A549 (cell line): Measurements from ENCODE around the gene FERMT3. TPM values are rescaled to one million over a fixed set of nuclear protein-coding genes. Genes with fewer than 3 reads are reported as not detected.
A peak's percentile ranks its signal among the peaks of the same experiment; 100 is the strongest.

Source experiments
- ATAC-seq, 2 experiments: fragments of 200-7000 bp in 1 of 2; fragments of >200 bp in 1 of 2; cut with Nextera tagmentation in 1 of 2; cut with Tn5 transposase in 1 of 2; 3 replicates each; pipeline versions ENCODE4 v1.8.0 to v1.9.1; 2018 to 2020; ENCODE audit warnings: mild to moderate bottlenecking in 1 of 2, moderate library complexity in 1 of 2
- CTCF ChIA-PET: fragments of 300-600 bp; sonication (Branson Sonifier 250); formaldehyde crosslinking; extraction: SDS; loops from one replicate; lab custom pipeline; 2021; ENCODE audit warnings: antibody characterized with exemption, inconsistent platforms; lab: Yijun Ruan, JAX
- POLR2A ChIA-PET: fragments of 350-600 bp; formaldehyde crosslinking; extraction: SDS; loops from one replicate; lab custom pipeline; 2021; ENCODE audit warnings: antibody characterized with exemption, inconsistent platforms; lab: Yijun Ruan, JAX
- DNase-seq, 2 experiments: peaks; one replicate each; pipeline versions ENCODE4 v3.0.0 to v3.0.0-alpha.2; 2011 to 2016; ENCODE audit warnings: low read depth in 1 of 2, low spot score in 1 of 2
- FAIRE-seq: peaks from 2 replicates; lab custom pipeline; 2011; peaks lifted over from hg19 to GRCh38; lab: Jason Lieb, UNC
- H3K27ac ChIP-seq, 2 experiments: fragments of >200 bp; sonication (Bioruptor Twin); formaldehyde crosslinking; 3 replicates each; pipeline ENCODE4 v1.5.1; 2016 to 2017
- H3K4me1 ChIP-seq: fragments of >200 bp; sonication (Bioruptor Twin); formaldehyde crosslinking; 3 replicates; pipeline ENCODE4 v1.6.1; 2016
- H3K4me2 ChIP-seq: fragments of >200 bp; sonication (Bioruptor Twin); formaldehyde crosslinking; 3 replicates; pipeline ENCODE4 v1.6.1; 2016
- H3K4me3 ChIP-seq: fragments of >200 bp; sonication (Bioruptor Twin); formaldehyde crosslinking; 3 replicates; pipeline ENCODE4 v1.5.1; 2016
- H3K9me3 ChIP-seq: fragments of >200 bp; sonication (Bioruptor Twin); formaldehyde crosslinking; 3 replicates; pipeline ENCODE4 v1.6.1; 2016
- BHLHE40 ChIP-seq: IDR thresholded peaks from 2 replicates; pipeline ENCODE4 v1.6.1; 2012; ENCODE audit warnings: low read depth, low read length, inconsistent platforms
- CBX2 ChIP-seq: fragments of 200-600 bp; sonication (generic); IDR thresholded peaks from 2 replicates; pipeline ENCODE4 v1.6.1; 2016; ENCODE audit warnings: low read depth, mild to moderate bottlenecking, borderline replicate concordance
- CBX8 ChIP-seq: fragments of 200-600 bp; sonication (generic); IDR thresholded peaks from 2 replicates; pipeline ENCODE4 v1.6.1; 2016
- CEBPB ChIP-seq, 2 experiments: fragments of >200 bp in 1 of 2; sonication (Bioruptor Twin) in 1 of 2; formaldehyde crosslinking in 1 of 2; IDR thresholded peaks; 2 replicates each; pipeline ENCODE4 v1.6.1; 2012 to 2016
- CHD2 ChIP-seq: fragments of 150-350 bp; IDR thresholded peaks from 2 replicates; pipeline ENCODE4 v1.6.1; 2014; ENCODE audit warnings: low read length; ENCODE audit not compliant: partially characterized antibody
- CHD4 ChIP-seq: fragments of 200-600 bp; sonication (generic); IDR thresholded peaks from 2 replicates; pipeline ENCODE4 v1.6.1; 2016; ENCODE audit warnings: antibody characterized with exemption, mild to moderate bottlenecking, borderline replicate concordance
- EHF ChIP-seq: fragments of 250-450 bp; sonication (Bioruptor Pico); IDR thresholded peaks from 2 replicates; pipeline ENCODE4 v1.5.0; 2020; ENCODE audit warnings: mild to moderate bottlenecking
- EP300 ChIP-seq, 2 experiments: fragments of >200 bp; sonication (Bioruptor Twin); formaldehyde crosslinking; IDR thresholded peaks; 2 replicates in 1 of 2; 3 replicates in 1 of 2; pipeline ENCODE4 v1.6.1; 2016 to 2017
- FOXS1 ChIP-seq: fragments of 250-450 bp; sonication (Bioruptor Pico); IDR thresholded peaks from 2 replicates; pipeline ENCODE4 v1.5.0; 2020; ENCODE audit warnings: mild to moderate bottlenecking, moderate library complexity
- HOXB13 ChIP-seq: fragments of 250-450 bp; sonication (Bioruptor Pico); IDR thresholded peaks from 2 replicates; pipeline ENCODE4 v1.5.0; 2020; ENCODE audit warnings: low read depth, mild to moderate bottlenecking, moderate library complexity
- HOXB5 ChIP-seq: fragments of 250-450 bp; sonication (Bioruptor Pico); IDR thresholded peaks from 2 replicates; pipeline ENCODE4 v1.5.0; 2020; ENCODE audit warnings: mild to moderate bottlenecking, moderate library complexity
- JUNB ChIP-seq: fragments of >200 bp; sonication (Bioruptor Twin); formaldehyde crosslinking; IDR thresholded peaks from 2 replicates; pipeline ENCODE4 v1.6.1; 2016
- KDM1A ChIP-seq: fragments of 200-600 bp; sonication (generic); IDR thresholded peaks from 2 replicates; pipeline ENCODE4 v1.6.1; 2016; ENCODE audit warnings: low read depth, mild to moderate bottlenecking
- KDM5A ChIP-seq: fragments of 200-600 bp; sonication (generic); IDR thresholded peaks from 2 replicates; pipeline ENCODE4 v1.6.1; 2016; ENCODE audit warnings: antibody characterized with exemption, mild to moderate bottlenecking
- MAZ ChIP-seq: fragments of 150-350 bp; IDR thresholded peaks from 2 replicates; pipeline ENCODE4 v1.6.1; 2014; ENCODE audit warnings: antibody characterized with exemption, low read depth, low read length, borderline replicate concordance
- MYC ChIP-seq: IDR thresholded peaks from 2 replicates; pipeline ENCODE4 v1.6.1; 2012; ENCODE audit warnings: mild to moderate bottlenecking, inconsistent platforms, low read length, improper control_type of control experiment, borderline replicate concordance
- NFE2L2 ChIP-seq: fragments of 150-350 bp; conservative IDR thresholded peaks from 2 replicates; pipeline ENCODE4 v1.6.1; 2014; ENCODE audit warnings: low read length
- NPAS2 ChIP-seq: fragments of 250-450 bp; sonication (Bioruptor Pico); IDR thresholded peaks from 2 replicates; pipeline ENCODE4 v1.8.0; 2022; ENCODE audit warnings: mild to moderate bottlenecking, moderate library complexity, borderline replicate concordance
- NR3C1 ChIP-seq: fragments of >200 bp; sonication (Bioruptor Twin); formaldehyde crosslinking; IDR thresholded peaks from 3 replicates; pipeline ENCODE4 v1.6.1; 2017
- POLR2A ChIP-seq: IDR thresholded peaks from 2 replicates; pipeline ENCODE4 v1.6.1; 2012; ENCODE audit warnings: mild to moderate bottlenecking, low read length
- RARB ChIP-seq: fragments of 250-450 bp; sonication (Bioruptor Pico); IDR thresholded peaks from 2 replicates; pipeline ENCODE4 v1.8.0; 2021; ENCODE audit warnings: mild to moderate bottlenecking, moderate library complexity
- RCOR1 ChIP-seq: fragments of 150-350 bp; IDR thresholded peaks from 2 replicates; pipeline ENCODE4 v1.6.1; 2014; ENCODE audit warnings: antibody characterized with exemption, low read length, low read depth
- RNF2 ChIP-seq: fragments of 200-600 bp; sonication (generic); IDR thresholded peaks from 2 replicates; pipeline ENCODE4 v1.6.1; 2016; ENCODE audit warnings: low read depth, mild to moderate bottlenecking, antibody characterized with exemption, moderate library complexity, borderline replicate concordance
- SREBF2 ChIP-seq: fragments of 450-650 bp; IDR thresholded peaks from 2 replicates; pipeline ENCODE4 v1.6.1; 2014; ENCODE audit warnings: mild to moderate bottlenecking, moderate library complexity
- TFCP2L1 ChIP-seq: fragments of 250-450 bp; sonication (Bioruptor Pico); IDR thresholded peaks from 2 replicates; pipeline ENCODE4 v1.5.0; 2021; ENCODE audit warnings: mild to moderate bottlenecking
- TP53 ChIP-seq: fragments of 250-450 bp; sonication (Bioruptor Pico); IDR thresholded peaks from 2 replicates; pipeline ENCODE4 v1.5.0; 2021; ENCODE audit warnings: mild to moderate bottlenecking, moderate library complexity
- ZC3H11A ChIP-seq: fragments of 450-650 bp; IDR thresholded peaks from 2 replicates; pipeline ENCODE4 v1.6.1; 2014; ENCODE audit warnings: antibody characterized with exemption, mild to moderate bottlenecking
- ZSCAN20 ChIP-seq: fragments of 250-450 bp; sonication (Bioruptor Pico); IDR thresholded peaks from 2 replicates; pipeline ENCODE4 v1.8.0; 2022; ENCODE audit warnings: mild to moderate bottlenecking, moderate library complexity
- WGBS: methylation state at CpG from one replicate; pipeline ENCODE4 v1.1.6; 2017; ENCODE audit errors: missing lambda C conversion rate; 5-methylcytosine and 5-hydroxymethylcytosine counted together
- polyA plus RNA-seq, 4 experiments: library from polyadenylated mRNA; depleted of rRNA in 3 of 4; stranded (reverse); fragments of >200 nt; fragmentation: RNase III in 1 of 4; extraction: RNeasy Plus Mini Kit Qiagen cat#74134 plus additional on column Dnase treatment in 1 of 4; gene quantifications; 2 replicates in 3 of 4; 3 replicates in 1 of 4; pipeline ENCODE4 v1.2.3, GENCODE V29; 2011 to 2017
- TF ChIP-seq, protein P1 (sequence below): fragments of 450-650 bp; IDR thresholded peaks from 2 replicates; pipeline ENCODE4 v1.6.1; 2014; ENCODE audit warnings: antibody characterized with exemption
- TF ChIP-seq, protein P2 (sequence below): fragments of >200 bp; sonication (Bioruptor Twin); formaldehyde crosslinking; IDR thresholded peaks from 2 replicates; pipeline ENCODE4 v1.6.1; 2016
- TF ChIP-seq, protein P3 (sequence below): fragments of >200 bp; sonication (Bioruptor Twin); formaldehyde crosslinking; IDR thresholded peaks from 3 replicates; pipeline ENCODE4 v1.6.1; 2016
- TF ChIP-seq, protein P4 (sequence below): IDR thresholded peaks from 2 replicates; pipeline ENCODE4 v1.6.1; 2012; ENCODE audit warnings: low read depth, borderline replicate concordance
- TF ChIP-seq, protein P5 (sequence below): fragments of 250-450 bp; sonication (Bioruptor Pico); IDR thresholded peaks from 2 replicates; pipeline ENCODE4 v1.5.0; 2020; ENCODE audit warnings: low read depth, mild to moderate bottlenecking, moderate library complexity

Gene FERMT3
- polyA plus RNA-seq, 2 of the 4 experiments (the other 2 are of a cell fraction) = 0.56 to 2.1 TPM

DNA sequence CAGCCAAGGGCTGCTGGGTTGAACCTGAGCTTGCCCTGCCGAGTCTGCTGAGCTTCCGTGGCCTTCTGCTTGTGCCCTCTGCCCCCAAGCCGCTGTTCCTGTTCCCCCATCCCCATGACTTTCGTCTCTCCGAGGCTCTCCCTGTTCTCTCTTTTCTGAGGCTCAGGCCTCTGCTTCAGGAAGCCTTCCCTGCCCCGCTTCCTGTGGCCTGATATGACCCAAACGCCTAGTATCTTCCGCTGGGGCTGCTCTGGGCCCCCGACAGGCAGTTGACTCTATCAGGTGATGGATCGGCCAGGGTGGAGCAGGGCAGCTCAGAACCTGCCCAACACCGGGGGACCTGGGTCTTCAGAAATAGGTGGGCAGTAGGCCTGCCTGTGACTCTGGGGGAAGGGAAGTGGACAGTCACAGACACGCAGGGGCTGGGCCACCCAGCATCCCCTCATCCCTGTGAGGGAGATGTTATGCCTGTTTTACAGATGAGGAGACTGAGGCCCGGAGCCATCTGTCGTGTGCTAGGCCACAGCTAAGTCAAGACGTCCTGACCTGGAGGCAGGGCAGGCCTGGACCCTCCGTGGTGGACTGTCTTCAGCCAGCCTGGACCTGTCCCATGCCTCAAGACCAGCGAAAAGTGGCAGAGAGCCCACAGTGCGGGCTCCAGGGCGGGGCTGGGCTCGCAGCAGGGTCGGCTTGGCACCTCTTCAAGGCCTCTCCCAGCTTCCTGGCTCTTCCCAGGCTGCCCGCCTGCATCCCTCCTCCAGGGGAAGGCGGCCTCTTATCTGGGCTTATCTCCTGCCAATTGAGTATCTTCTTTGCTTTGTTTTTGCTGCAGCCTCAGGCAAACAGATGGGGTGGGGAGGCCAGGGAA is 61.7 kb downstream of the FERMT3 start:
- 84% methylated on average over 14 of the region's 23 CpGs for WGBS
- ChIA-PET CTCF (interaction anchor here (1.1 to 16.0 kb wide), 12 partner anchors 9 to 500 kb away, joined by 3 to 220 read pairs (median 4); partner anchors contain the start of genes CATSPERZ, ESRRA, PLCB3 and PPP1R14B), POLR2A (interaction anchor here (0.8 to 5.9 kb wide), 10 partner anchors 9 to 82 kb away, joined by 3 to 53 read pairs (median 4); partner anchors contain the start of genes BAD, ESRRA, FKBP2 and GPR137)
- Histone ChIP-seq H3K4me2 (peak overlapping the region; percentile 97), H3K9me3 (no peaks in the 10 kb centered on the region), H3K4me3 (peak overlapping the region; percentile 72), H3K4me1 (peaks cover 26% of the 10 kb centered on the region), H3K27ac (peak overlapping the region; percentile 94 to 97)
- DNase-seq = peak in 1 of 2 experiments; percentile 62
- TF ChIP-seq KDM1A (peak; percentile 71), MYC (no peak)
- FAIRE-seq = no peak
- peak in 1 of 2 experiments; percentile 1; a peak in 3 of 6 replicates for ATAC-seq

DNA sequence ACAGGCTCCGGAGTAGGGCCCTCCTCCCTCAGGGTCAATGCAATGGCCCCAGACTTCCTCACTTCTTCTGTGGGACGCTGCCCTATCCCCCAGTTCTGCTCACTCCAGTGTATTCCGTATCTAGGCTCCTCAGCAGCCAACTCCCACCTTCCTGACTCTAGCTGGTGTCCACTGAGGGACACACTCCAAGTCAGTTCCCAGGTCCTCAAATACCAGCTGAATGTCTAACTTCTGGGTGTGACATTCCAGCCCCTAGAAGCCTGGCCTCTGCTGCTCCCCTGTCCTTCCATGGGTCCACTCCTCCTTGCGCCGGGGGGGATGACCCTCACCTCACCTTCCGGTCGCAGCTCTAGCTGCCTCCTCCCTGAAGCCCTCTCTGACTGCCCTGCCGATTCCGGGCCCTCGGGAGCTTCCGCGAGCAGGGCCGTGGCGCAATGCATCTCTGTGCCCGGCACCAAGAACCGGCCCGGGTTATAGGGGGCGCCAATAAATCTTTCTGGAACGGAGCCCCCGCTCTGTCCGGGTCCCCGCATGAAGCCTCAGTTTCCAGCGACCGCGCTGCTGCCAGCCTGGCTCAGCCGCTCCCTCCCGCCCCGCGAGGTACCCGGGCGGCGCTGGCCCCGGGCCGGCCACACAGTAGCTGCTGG is 62.5 kb downstream of the FERMT3 start:
- no peak for FAIRE-seq
- no peak for TF ChIP-seq CBX8
- no peak for TF ChIP-seq RCOR1
- TF ChIP-seq, protein P1, sequence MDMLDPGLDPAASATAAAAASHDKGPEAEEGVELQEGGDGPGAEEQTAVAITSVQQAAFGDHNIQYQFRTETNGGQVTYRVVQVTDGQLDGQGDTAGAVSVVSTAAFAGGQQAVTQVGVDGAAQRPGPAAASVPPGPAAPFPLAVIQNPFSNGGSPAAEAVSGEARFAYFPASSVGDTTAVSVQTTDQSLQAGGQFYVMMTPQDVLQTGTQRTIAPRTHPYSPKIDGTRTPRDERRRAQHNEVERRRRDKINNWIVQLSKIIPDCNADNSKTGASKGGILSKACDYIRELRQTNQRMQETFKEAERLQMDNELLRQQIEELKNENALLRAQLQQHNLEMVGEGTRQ = no peak
- TF ChIP-seq EHF = no peak
- TF ChIP-seq RARB (CRISPR knock-in tag) = no peak
- TF ChIP-seq, protein P2, sequence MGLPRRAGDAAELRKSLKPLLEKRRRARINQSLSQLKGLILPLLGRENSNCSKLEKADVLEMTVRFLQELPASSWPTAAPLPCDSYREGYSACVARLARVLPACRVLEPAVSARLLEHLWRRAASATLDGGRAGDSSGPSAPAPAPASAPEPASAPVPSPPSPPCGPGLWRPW = no peak
- TF ChIP-seq JUNB = no peak
- TF ChIP-seq CHD2 = no peak
- TF ChIP-seq, protein P3, sequence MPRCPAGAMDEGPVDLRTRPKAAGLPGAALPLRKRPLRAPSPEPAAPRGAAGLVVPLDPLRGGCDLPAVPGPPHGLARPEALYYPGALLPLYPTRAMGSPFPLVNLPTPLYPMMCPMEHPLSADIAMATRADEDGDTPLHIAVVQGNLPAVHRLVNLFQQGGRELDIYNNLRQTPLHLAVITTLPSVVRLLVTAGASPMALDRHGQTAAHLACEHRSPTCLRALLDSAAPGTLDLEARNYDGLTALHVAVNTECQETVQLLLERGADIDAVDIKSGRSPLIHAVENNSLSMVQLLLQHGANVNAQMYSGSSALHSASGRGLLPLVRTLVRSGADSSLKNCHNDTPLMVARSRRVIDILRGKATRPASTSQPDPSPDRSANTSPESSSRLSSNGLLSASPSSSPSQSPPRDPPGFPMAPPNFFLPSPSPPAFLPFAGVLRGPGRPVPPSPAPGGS = 0 out of 3 replicates have a peak, but pooled peaks have one; percentile 29
- TF ChIP-seq CBX2 = no peak
- TF ChIP-seq, protein P4, sequence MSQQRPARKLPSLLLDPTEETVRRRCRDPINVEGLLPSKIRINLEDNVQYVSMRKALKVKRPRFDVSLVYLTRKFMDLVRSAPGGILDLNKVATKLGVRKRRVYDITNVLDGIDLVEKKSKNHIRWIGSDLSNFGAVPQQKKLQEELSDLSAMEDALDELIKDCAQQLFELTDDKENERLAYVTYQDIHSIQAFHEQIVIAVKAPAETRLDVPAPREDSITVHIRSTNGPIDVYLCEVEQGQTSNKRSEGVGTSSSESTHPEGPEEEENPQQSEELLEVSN = no peak
- no peak for TF ChIP-seq POLR2A
- TF ChIP-seq HOXB5 = no peak
- TF ChIP-seq RNF2 = no peak; the same call in 1 of the 2 replicates
- TF ChIP-seq SREBF2 = no peak
- TF ChIP-seq NR3C1 = no peak
- TF ChIP-seq KDM5A = 0 out of 2 replicates have a peak, but pooled peaks have one; percentile 31
- no peak for TF ChIP-seq HOXB13 (CRISPR knock-in tag)
- TF ChIP-seq EP300 (IDR thresholded peaks at IDR 0.05) = no peak
- TF ChIP-seq MYC = no peak
- no peak for TF ChIP-seq FOXS1 (CRISPR knock-in tag)
- TF ChIP-seq TP53 (CRISPR knock-in tag) = no peak
- TF ChIP-seq NFE2L2 = no peak
- TF ChIP-seq ZC3H11A = no peak
- peak; percentile 29 to 58; a peak in 2 of 4 replicates for TF ChIP-seq CEBPB (IDR thresholded peaks at IDR 0.05)
- TF ChIP-seq CHD4 = no peak
- TF ChIP-seq TFCP2L1 (CRISPR knock-in tag) = peak; percentile 16; the same call in 1 of the 2 replicates
- no peak for TF ChIP-seq ZSCAN20 (CRISPR knock-in tag)
- TF ChIP-seq MAZ = no peak
- TF ChIP-seq, protein P5, sequence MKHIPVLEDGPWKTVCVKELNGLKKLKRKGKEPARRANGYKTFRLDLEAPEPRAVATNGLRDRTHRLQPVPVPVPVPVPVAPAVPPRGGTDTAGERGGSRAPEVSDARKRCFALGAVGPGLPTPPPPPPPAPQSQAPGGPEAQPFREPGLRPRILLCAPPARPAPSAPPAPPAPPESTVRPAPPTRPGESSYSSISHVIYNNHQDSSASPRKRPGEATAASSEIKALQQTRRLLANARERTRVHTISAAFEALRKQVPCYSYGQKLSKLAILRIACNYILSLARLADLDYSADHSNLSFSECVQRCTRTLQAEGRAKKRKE = no peak; the same call in 1 of the 2 replicates
- TF ChIP-seq NPAS2 (CRISPR knock-in tag) = no peak
- TF ChIP-seq BHLHE40 = no peak

More for the DNA sequence above, 62.5 kb downstream of the FERMT3 start:
- DNase-seq = peak in 1 of 2 experiments; percentile 76
- CTCF ChIA-PET = interaction anchor here (1.1 to 16.0 kb wide), 11 partner anchors 8 to 499 kb away, joined by 3 to 220 read pairs (median 5); partner anchors contain the start of genes BAD, CATSPERZ, ESRRA and PLCB3
- H3K4me3 ChIP-seq = peak overlapping the region; percentile 72
- peaks cover 32% of the 10 kb centered on the region for H3K4me1 ChIP-seq
- H3K9me3 ChIP-seq = no peaks in the 10 kb centered on the region
- peak overlapping the region; percentile 97 for H3K4me2 ChIP-seq
- POLR2A ChIA-PET = interaction anchor here (0.8 to 5.9 kb wide), 11 partner anchors 8 to 83 kb away, joined by 3 to 53 read pairs (median 5); partner anchors contain the start of genes BAD, ESRRA, FKBP2 and GPR137
- ATAC-seq = peak; percentile 35 to 46
- WGBS = 4% methylated on average over 12 of the region's 34 CpGs
- H3K27ac ChIP-seq = peak overlapping the region; percentile 94 to 97
